Measurements from ENCODE around the gene ITIH2.

DNA sequence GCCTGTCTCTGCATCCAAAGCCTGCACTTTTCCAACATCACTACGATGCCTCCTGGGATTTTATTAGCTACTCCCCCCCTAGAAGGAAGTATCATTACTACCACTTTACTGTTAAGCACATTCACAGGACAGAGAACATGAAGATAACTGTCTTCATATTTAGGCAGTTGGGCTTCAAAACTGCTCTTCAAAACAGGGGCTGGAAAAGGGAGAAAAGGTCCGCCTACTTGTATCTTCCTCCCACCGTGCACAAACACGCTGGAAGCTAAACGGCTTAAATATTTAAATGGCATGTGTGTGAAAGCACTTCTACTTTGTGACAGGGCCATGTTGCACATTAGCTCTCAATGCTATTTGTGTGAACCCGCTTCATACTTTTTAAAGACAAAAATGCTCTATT is 37.3 kb upstream of the ITIH2 start:
- TF ChIP-seq, protein P1, sequence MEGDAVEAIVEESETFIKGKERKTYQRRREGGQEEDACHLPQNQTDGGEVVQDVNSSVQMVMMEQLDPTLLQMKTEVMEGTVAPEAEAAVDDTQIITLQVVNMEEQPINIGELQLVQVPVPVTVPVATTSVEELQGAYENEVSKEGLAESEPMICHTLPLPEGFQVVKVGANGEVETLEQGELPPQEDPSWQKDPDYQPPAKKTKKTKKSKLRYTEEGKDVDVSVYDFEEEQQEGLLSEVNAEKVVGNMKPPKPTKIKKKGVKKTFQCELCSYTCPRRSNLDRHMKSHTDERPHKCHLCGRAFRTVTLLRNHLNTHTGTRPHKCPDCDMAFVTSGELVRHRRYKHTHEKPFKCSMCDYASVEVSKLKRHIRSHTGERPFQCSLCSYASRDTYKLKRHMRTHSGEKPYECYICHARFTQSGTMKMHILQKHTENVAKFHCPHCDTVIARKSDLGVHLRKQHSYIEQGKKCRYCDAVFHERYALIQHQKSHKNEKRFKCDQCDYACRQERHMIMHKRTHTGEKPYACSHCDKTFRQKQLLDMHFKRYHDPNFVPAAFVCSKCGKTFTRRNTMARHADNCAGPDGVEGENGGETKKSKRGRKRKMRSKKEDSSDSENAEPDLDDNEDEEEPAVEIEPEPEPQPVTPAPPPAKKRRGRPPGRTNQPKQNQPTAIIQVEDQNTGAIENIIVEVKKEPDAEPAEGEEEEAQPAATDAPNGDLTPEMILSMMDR (IDR thresholded peaks at IDR 0.05), result no peak
- TF ChIP-seq POLR2A (IDR thresholded peaks at IDR 0.05), result no peak
- no peak for TF ChIP-seq POLR2AphosphoS5 (IDR thresholded peaks at IDR 0.05)

Measured in gastroesophageal sphincter (tissue), 3 donors.